Skin of body (tissue), 2 donors: ENCODE results near the gene NTN5. TPM values are rescaled to one million over a fixed set of nuclear protein-coding genes. Genes with fewer than 3 reads are reported as not detected.
"Not testable (repeated sequence)": the region's sequence is repeated elsewhere in the genome, so short reads cannot be mapped to it uniquely, and the experiment has no call there.

Experiments
- DNase-seq: peaks from one replicate; lab custom pipeline; 2025; lab: John Stamatoyannopoulos, UW
- total RNA-seq: library from RNA; depleted of rRNA; stranded (reverse); fragments of >200 nt; gene quantifications from one replicate; pipeline ENCODE4 v1.2.3, GENCODE V29; 2014

NTN5 gene
- total RNA-seq, 1 donor from 2014 or later: 0.30 TPM

DNA sequence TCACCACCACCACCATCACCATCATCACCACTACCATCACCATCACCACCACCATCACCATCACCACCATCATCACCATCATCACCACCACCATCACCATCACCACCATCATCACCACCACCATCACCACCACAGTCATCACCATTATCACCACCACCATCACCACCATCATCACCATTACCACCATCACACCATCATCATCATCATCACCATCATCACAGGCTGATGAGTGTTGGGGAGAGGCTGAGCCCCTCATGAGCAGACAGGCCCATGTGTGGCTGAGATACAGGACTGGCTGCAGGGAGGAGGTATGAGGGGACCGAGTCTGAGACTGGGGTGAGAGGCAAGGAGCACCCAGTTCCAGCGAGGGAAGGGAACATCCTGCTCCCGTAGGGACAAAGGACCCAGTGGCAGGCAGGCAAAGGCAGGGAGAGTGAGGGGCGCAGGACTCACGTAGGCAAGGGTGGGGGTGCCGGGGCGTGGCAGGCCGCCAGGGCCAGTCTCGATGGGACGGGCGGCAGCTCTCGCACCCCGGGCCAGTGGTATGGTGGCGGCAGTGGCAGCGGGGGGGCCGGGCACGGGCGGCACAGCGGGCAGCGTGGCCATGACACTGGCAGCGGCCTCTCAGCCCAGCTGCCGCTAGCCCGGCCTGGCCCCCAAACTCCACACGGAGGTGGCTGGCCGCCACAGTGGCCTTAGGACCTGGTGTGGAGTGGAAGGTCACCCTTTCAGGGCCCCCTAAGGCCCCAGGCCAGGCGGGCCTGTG is 2.7 kb downstream of the NTN5 start:
- DNase-seq: no peak

DNA sequence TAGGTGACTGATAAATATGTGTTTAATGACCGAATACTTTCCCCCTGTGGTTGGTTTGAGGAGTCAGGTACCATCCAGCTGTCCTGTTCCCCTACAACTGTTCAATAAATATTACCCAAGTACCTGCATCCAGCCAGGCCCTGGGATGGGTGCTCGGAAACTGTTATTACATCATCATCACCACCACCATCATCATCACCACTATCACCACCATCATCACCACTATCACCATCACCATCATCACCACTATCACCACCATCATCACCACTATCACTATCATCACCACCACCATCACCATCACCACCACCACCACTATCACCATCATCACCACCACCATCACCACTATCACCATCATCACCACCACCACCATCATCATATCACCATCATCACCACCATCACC is 4.1 kb downstream of the NTN5 start:
- no peak for DNase-seq

DNA sequence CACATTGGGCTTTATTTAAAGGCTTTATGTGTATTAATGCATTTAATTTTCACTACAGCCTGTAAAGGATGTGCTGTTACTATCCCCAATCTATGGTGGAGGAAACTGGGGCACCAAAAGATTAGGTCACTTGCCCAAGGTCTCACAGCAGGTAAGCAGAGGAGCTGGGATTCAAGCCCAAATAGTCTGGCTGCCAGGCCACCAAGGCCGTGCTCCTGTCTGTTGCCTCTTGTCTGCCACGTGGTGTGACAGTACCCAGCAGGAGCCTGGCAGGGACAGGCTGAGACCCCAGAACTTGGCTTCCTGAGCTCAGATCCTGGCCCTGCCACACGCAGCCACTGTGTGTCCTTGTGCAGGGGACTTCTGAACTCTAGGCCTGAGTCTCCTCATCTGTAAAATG is 4.5 kb downstream of the NTN5 start:
- DNase-seq: no peak

DNA sequence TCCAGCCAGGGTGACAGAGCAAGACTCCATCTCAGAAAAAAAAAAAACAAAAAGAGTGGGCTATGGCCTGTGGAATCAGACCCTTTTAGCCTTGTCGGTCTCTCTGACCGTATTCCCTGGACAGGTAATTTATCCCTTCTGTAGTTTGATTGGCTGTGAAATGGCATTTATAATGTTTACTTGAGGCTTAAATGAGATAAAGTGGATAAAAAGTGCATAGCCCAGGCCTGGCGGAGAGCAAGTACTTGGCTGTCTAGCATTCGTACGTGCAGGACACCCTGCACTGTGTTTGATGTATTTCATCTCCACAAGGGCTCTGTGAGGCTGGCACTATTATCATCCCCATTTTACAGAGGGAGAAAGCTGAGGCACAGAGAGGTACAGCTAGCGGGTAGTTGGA is 7.0 kb downstream of the NTN5 start:
- no peak for DNase-seq

DNA sequence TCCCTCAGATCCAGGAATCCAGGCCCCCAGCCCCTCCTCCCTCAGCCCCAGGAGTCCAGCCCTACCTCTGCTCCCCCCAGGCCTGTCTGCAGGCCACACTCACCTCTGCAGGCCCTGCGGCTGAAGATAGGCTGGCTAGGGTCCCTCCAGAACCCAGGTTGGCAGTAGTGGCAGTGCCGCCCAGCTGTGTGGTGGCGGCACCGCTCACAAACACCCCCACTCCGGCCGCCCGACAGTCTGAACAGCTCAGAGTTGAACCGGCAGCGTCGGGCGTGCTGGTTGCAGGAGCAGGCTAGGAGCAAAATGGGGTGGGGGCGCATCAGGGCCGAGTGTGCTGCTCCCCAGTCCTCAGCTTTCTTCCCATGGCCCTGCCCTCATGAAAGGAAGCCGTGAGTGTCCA is 8.3 kb downstream of the NTN5 start:
- no peak for DNase-seq

DNA sequence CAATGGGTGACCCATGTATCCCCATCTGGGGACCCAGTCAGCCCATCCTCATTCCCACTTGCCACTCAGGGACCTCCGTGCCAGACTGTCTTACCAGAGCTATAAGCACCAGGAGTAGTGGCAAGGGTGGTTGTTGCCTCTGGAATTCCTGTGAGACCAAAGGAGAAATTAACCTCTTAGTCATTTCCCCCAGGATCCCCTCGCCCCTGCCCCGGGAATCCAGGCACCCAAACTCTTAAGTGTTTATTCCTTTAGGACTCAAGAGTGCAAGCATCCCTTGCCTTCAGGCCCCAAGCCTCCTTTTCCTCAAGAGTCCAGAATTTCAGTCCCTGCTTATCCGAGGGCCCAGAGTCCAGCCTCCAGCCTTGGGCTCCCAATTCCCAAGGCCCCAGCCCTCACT is 9.2 kb downstream of the NTN5 start:
- no peak for DNase-seq

DNA sequence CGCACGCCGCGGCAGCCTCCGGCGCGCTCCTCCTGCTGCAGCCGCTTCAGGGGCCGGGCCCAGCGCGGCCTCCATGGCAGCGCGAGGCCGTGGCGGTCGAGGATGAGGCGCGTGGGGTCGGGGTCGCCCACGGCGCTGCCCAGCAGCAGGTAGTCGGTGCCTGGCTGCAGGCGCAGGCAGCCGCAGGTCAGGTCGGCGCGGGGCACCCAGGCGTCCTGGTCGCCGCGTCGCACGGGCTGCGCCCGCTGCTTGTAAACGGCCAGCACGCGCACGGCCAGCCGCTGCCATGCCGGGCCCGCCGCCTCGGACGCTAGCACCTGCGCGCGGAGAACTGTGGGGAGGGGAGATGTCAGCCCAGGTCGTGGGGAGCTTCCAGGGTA is 11.1 kb downstream of the NTN5 start:
- no peak for DNase-seq

DNA sequence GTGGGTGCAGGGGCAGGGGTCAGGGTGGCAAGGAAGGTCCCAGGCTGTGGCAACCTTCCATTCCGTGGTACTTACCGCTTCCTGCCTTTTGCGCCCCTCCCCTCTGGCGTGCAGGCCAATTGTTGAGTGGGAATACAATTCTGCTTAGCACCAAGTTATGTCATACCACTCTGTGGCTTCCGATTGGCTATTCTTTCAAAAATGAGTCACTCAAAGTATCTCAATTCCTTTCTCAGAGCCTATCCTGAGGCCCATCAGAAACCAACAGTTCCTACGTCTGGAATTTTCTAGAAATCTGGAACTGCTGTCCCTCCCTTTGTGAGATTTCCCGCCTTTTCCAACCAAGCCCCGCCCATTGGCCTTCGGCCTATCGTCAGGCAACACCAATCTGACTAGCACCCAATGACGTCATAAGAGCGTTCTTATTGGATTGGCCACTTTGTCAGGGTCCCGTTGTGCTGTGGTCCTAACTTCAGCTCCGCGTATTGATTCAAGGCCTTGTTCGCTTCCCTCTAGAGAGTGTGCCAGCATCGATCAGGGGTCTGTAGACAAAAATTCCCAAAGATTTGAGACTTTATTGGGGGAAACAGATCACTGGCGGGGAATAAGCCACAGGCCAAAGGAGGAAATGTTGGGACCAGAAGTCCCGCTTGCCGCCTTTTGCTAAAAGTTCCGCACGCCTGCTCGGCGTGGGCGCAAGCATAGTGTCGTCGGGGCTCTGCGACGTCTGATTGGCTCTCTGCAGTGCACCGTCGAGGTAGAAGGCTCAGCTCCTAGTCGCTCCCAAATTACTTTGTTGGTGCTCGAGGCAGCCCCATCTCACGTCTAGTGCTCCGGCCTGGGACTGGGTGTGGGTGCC is 11.7 kb downstream of the NTN5 start:
- DNase-seq: peak; percentile 90

DNA sequence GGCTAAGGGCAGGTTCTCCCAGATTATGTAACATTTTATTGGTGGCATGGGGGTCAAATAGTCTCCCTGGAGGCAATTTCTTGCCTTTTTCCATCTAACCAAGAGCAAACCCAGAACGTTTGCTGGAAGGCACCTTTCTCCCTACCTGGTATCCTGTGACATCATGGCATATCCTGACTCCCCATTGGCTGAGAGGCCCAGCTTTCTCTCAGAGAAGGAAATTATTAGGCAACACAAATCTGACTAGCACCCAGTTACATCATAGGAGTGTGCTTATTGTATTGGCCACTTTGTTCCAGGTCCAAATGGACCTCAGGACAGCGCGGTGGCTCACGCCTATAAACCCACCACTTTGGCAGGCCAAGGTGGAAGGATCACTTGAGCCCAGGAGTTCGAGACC is 13.0 kb downstream of the NTN5 start:
- DNase-seq: no peak

DNA sequence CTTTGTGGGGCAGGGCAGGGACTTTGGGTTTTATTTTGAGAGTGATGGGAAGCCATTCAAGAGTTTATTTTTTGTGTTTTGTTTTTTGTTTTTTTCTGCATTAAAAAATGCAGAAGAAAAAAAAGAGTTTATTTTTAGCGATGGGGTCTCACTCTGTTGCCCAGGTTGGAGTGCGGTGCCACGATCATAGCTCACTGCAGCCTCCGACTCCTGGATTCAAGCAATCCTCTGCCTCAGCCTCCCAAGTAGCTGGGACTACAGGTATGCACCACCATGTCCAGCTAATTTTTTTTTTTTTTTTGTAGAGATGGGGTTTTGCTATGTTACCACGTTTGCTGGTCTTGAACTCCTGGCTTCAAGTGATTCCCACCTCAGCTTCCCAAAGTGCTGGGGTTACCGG is 14.3 kb downstream of the NTN5 start:
- DNase-seq: no peak

DNA sequence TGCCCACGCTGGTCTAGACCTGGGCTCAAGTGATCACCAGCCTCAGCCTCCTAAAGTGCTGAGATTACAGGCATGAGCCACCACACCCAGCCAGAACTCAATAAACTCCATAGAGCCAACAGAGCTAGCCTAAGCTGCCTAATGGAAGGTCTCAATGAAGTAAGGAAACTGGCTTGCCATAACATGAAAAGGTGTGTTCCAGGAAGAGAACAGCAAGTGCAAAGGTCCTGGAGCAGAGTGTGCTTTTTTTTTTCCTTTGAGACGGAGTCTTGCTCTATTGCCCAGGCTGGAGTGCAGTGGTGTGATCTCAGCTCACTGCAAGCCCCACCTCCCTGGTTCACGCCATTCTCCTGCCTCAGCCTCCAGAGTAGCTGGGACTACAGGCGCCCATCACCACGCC is 15.0 kb downstream of the NTN5 start:
- DNase-seq: not testable (repeated sequence)

DNA sequence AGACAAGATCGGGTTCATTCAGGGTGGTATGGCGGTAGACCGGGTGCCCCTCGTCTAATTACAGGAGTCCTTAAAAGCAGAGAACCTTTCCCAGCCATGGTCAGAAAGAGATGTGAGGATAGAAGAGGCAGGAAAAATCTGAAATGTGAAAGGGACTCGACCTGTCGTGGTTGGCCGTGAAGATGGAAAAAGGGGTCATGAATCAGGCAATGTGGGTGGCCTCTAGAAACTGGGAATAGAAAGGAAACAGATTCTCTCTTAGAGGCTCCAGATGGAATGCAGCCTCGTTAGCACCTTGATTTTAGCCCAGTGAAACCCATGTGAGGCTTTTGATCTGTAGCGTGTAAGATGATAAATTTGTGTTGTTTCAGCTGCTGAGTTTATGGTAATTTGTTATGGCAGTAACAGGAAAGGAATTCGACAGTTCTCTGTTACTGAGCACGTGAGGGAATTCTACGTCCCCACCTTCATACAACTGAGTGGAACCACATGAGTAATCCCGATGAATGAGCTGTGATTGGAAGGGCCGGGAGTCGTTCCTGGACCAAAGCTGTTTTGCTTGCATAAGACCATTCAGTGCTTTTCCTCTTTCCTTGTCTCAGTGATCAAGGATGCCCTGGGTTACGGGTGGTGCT is 15.9 kb downstream of the NTN5 start:
- peak; percentile 46 for DNase-seq

DNA sequence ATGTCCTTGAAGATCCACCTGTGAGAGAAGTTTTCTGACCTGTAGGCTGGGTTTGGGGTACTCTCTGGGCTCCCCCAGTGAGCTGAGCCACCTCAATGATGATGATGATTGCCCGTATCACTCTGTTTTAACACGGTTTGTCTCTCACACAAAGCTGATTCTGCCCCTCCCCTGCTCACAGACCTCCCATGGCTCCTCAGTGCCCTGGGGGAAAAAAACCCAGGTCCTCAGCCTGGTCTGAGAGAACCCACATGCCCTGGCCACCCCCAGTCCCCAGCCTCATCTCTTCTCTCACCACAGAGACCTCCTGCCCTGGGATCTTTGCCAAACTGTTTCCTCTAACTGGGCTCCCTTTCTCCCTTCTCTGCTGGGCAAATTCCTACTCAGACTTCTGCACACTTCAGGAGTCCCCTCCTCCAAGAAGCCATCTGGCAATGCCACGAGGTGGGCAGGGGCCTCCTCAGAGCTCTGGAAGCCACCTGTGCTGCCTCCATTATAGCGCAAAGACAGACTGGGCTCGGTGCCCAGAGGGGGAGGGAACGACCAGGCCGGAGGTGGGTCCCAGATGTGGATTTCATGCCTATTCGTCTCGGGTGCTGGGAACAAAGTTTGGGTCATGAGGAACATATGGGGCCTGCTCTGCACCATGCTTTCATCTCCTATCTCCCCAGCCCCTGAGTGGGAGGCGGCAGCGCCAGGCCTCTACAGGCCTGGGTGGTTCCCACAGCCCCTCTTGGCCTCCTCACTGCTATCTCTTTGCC is 18.3 kb downstream of the NTN5 start:
- peak; percentile 12 for DNase-seq

DNA sequence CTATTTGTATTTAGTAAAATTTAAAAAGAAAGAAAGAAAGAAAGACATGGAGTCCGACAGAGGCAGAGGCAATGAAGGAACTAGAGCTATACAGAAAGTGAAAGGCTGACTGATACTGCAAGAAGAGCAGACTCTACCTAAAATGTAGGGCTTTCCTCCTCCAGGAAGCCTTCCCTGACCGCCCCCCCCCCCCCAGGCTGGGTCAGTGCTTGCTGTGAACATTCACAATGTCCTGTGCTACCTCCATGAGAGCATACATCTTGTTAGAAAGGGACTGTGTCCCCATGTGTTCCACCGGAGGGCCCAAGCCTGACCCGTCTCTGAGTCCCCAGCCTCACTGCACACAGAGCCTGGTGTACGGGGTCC is 21.2 kb downstream of the NTN5 start:
- DNase-seq: no peak

DNA sequence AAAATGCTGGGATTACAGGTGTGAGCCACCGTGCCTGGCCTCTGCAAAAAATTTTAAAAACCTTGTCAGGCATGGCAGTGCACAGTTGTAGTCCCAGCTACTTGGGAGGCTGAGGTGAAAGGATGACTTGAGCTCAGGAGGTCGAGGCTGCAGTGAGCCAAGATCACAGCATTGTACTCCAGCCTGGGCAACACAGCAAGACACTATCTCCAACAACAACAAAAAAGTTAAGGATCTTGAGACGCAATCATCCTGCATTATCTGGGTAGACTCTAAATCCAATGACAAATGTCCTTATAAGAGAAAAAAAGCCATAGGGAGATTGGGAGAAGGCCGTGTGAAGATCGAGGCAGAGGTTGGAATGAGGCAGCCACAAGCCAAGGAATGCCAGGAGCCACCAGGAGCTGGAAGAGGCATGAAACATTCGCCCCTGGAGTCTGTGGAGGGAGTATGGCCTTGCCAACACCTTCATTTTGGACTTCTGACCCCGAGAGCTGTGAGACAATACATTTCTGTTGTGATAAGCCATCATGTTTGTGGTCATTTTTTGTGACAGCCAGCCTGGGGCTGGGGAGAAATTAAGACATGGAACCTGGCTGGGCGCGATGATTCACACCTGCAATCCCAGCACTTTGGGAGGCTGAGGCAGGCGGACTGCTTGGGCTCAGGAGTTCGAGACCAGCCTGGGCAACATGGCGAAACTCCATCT is 21.7 kb downstream of the NTN5 start:
- DNase-seq: no peak

DNA sequence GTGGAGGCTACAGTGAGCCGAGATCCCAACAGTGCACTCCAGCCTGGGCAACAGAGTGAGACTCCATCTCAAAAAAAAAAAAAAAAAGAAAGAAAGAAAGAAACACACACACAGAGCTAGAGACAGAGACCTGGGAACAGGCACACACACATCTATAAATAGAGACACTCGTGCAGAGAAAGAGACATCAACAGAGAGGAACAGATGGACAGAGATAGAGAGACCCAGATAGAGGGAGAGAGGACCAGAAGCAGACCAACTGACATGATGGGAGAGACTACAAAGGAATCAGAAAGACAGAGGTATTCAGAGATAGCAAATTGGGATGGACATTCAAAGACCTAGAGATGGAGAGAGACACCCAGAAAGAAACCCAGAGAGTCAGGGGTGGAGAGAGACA is 24.7 kb downstream of the NTN5 start:
- DNase-seq: no peak

DNA sequence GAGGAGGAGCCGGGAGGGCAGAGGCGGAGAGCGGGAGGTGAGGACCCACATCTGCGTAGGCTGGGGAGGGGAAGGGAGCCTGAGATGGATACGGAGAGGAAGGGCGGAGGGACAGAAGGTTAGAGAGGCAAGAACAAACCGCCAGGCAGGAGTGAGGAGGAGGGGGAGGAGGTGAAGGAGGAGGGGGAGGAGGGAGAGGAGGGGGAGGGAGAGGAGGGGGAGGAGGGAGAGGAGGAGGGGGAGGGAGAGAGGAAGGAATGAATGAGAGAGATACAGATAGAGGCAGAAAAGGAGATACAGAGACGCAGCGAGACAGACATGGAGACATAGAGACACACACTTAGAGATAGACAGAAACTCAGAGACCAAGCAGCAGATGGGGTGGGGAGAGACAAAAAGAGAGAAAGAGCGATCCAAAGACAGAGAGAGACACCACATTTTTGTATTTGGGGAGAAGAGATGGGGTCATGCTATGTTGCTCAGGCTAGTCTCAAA is 26.0 kb downstream of the NTN5 start:
- no peak for DNase-seq

DNA sequence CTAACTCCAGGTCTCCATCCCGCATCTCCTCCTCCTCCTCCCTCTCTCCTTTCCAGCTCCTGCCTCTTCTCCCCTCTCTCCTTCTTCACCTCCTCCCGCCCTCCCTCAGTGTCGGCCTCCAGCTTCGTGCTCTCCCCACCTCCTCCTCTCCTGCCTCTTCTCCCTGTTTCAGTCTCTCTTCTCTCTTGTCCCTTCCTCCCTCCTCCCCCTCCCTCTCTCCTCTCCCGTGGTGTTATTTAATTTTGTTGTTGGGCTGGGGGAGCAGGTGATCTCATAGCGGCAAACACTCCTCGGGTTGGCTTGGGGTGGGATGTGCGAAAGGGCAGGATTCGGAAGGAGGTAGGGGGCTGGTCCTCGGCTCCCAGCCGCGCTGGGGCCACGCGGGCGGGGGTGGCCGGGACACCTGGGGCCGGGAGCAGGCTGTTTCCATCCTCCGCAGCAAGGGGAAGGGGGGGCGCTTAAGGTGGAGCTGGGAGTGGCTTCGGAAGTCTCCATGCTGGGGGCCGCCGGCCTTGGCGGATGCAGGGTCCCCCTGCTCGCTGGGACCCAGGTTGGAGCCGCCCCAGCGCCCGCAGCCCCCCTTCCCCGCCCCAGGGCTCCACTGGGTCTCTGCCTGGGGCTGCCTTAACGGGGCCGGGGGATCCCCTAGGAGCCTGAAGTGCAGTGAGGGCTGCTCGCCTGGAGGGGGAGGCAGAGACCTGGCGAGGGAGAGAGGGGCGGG is 26.7 kb downstream of the NTN5 start, which contains the start of gene CA11:
Gene CA11 (minus strand): TSS at position 187 of the 721 bp plus-strand sequence. CDS start 555 bp downstream, outside the sequence.
- peak; percentile 84 for DNase-seq

DNA sequence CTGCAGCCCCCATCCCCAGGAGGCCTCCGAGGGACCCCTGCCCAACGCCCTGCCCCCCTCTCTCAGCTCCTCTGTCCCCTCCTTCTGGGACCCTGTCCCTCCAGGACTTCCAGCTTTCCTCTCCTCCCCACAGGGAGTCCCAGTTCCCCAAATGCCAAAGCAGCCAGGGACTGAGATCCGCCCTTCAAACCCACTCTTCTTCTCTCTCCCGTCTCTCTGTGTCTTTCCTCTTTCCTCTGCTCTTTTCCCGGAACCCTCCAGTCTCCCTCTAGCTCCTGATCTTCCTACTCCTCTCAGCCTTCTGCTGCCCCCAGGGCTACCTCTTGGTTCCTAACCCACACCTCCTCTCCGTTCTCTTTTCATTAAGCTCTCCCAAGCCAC is 27.2 kb downstream of the NTN5 start:
- DNase-seq: no peak
